ENCODE measurements around the gene GABRB1. TPM values are rescaled to one million over a fixed set of nuclear protein-coding genes. Genes with fewer than 3 reads are reported as not detected.

Gene GABRB1
- total RNA-seq, 2 experiments from 2014 or later = not detected

- ATAC-seq (peak; percentile 56), DNase-seq (peak; percentile 4)
- H3K4me3 Mint-ChIP-seq = peak within 1 kb of the TSS; percentile 24
- TF ChIP-seq CTCF (IDR thresholded peaks at IDR 0.05) = no peak
- H3K36me3 Mint-ChIP-seq (ENCODE audit: low read depth) = no peaks in the 10 kb centered on the region
- peaks cover 42% of the 10 kb centered on the region for H3K27me3 Mint-ChIP-seq
- intact Hi-C loops (cut with micrococcal nuclease) = no loop called here
- peaks cover 10% of the 10 kb centered on the region for H3K4me1 Mint-ChIP-seq (ENCODE audit: low read depth)
- no peaks in the 10 kb centered on the region for H3K9me3 Mint-ChIP-seq
- POLR2A ChIA-PET = interaction anchor here (0.6 to 0.7 kb wide), 2 partner anchors 242 to 492 kb away, joined by 3 read pairs; partner anchors contain the start of gene ATP10D
- H3K27ac Mint-ChIP-seq = no peak within 1 kb of the TSS
- CTCF ChIA-PET = interaction anchor here (0.6 to 0.8 kb wide), 2 partner anchors 129 to 771 kb away, joined by 3 read pairs; no protein-coding TSS in a partner anchor
Observed at GRCh38 chr4:46993075-46994006, 38.0 kb upstream of the GABRB1 start, which contains the start of gene GABRA4. Gene GABRA4 (minus strand): TSS chr4:46993581. CDS start chr4:46993424, 157 bp downstream.

- intact Hi-C loops (cut with micrococcal nuclease) = no loop called here
- Mint-ChIP-seq H3K4me1 (ENCODE audit: low read depth) (peaks cover 10% of the 10 kb centered on the region), H3K9me3 (no peaks in the 10 kb centered on the region), H3K27me3 (peaks cover 38% of the 10 kb centered on the region), H3K4me3 (peak overlapping the region; percentile 24), H3K36me3 (ENCODE audit: low read depth) (no peaks in the 10 kb centered on the region), H3K27ac (no peak overlapping the region)
- TF ChIP-seq CTCF (IDR thresholded peaks at IDR 0.05) = no peak
- DNase-seq (no peak), ATAC-seq (no peak)
- POLR2A ChIA-PET = no interaction called here
- CTCF ChIA-PET = interaction anchor here (0.6 kb wide), 1 partner anchor 771 kb away, joined by 3 read pairs; no protein-coding TSS in a partner anchor
Observed at GRCh38 chr4:46994007-46994405, 37.4 kb upstream of the GABRB1 start.

- no peaks in the 10 kb centered on the region for H3K36me3 Mint-ChIP-seq (ENCODE audit: low read depth)
- no peak overlapping the region for H3K27ac Mint-ChIP-seq
- intact Hi-C loops (cut with micrococcal nuclease) = no loop called here
- ChIA-PET POLR2A (no interaction called here), CTCF (no interaction called here)
- H3K9me3 Mint-ChIP-seq = no peaks in the 10 kb centered on the region
- H3K4me3 Mint-ChIP-seq = no peak overlapping the region
- H3K4me1 Mint-ChIP-seq (ENCODE audit: low read depth) = no peaks in the 10 kb centered on the region
- TF ChIP-seq CTCF (IDR thresholded peaks at IDR 0.05) = no peak
- peaks cover 18% of the 10 kb centered on the region for H3K27me3 Mint-ChIP-seq
- ATAC-seq = no peak
- no peak for DNase-seq
Observed at GRCh38 chr4:46999566-46999965, 31.8 kb upstream of the GABRB1 start.

- no peaks in the 10 kb centered on the region for H3K4me1 Mint-ChIP-seq (ENCODE audit: low read depth)
- CTCF ChIA-PET = interaction anchor here (0.7 to 1.1 kb wide), 2 partner anchors 10 to 69 kb away, joined by 3 to 4 read pairs; no protein-coding TSS in a partner anchor
- DNase-seq (no peak), ATAC-seq (no peak)
- POLR2A ChIA-PET = interaction anchor here (0.6 kb wide), 1 partner anchor 11 kb away, joined by 3 read pairs; no protein-coding TSS in a partner anchor
- no peak overlapping the region for H3K4me3 Mint-ChIP-seq
- H3K27me3 Mint-ChIP-seq = peaks cover 13% of the 10 kb centered on the region
- H3K27ac Mint-ChIP-seq = no peak overlapping the region
- H3K36me3 Mint-ChIP-seq (ENCODE audit: low read depth) = no peaks in the 10 kb centered on the region
- TF ChIP-seq CTCF (IDR thresholded peaks at IDR 0.05) = no peak
- intact Hi-C loops (cut with micrococcal nuclease) = no loop called here
- no peaks in the 10 kb centered on the region for H3K9me3 Mint-ChIP-seq
Observed at GRCh38 chr4:47000406-47000805, 31.0 kb upstream of the GABRB1 start.

GRCh38 chr4:47002580-47002979 is 28.8 kb upstream of the GABRB1 start:
- POLR2A ChIA-PET = no interaction called here
- no peaks in the 10 kb centered on the region for H3K9me3 Mint-ChIP-seq

More at GRCh38 chr4:47002580-47002979, 28.8 kb upstream of the GABRB1 start:
- CTCF ChIA-PET = no interaction called here
- TF ChIP-seq CTCF (IDR thresholded peaks at IDR 0.05) = no peak
- no peak overlapping the region for H3K27ac Mint-ChIP-seq
- peaks cover 9% of the 10 kb centered on the region for H3K27me3 Mint-ChIP-seq
- intact Hi-C loops (cut with micrococcal nuclease) = no loop called here
- no peak overlapping the region for H3K4me3 Mint-ChIP-seq
- no peak for DNase-seq
- no peak for ATAC-seq
- no peaks in the 10 kb centered on the region for H3K36me3 Mint-ChIP-seq (ENCODE audit: low read depth)
- no peaks in the 10 kb centered on the region for H3K4me1 Mint-ChIP-seq (ENCODE audit: low read depth)
